Activated naive CD4-positive, alpha-beta T cell treated with anti-CD3 and anti-CD28 coated beads, Interleukin-2, amount 10 ng/mL, durations not matched to agents 7 days and 5 days (primary cell): ENCODE measurements around the gene L1CAM.
A peak's percentile ranks its signal among the peaks of the same experiment; 100 is the strongest.

Experiments
- CTCF ChIA-PET: fragments of 350-600 bp; sonication (Branson Sonifier 250); formaldehyde crosslinking; loops from one replicate; lab custom pipeline; 2021; ENCODE audit warnings: antibody characterized with exemption; lab: Charles Lee
- DNase-seq: peaks from one replicate; pipeline ENCODE4 v3.0.0-alpha.2; 2020
- H3K27ac Mint-ChIP-seq: one replicate; pipeline ENCODE4 v1.8.0; 2021; ENCODE audit warnings: mild to moderate bottlenecking, moderate library complexity, mixed read lengths
- H3K27me3 Mint-ChIP-seq: one replicate; pipeline ENCODE4 v1.8.0; 2021; ENCODE audit warnings: mild to moderate bottlenecking, mixed read lengths
- H3K36me3 Mint-ChIP-seq: one replicate; pipeline ENCODE4 v1.8.0; 2021; ENCODE audit warnings: mixed read lengths
- H3K4me1 Mint-ChIP-seq: one replicate; pipeline ENCODE4 v1.8.0; 2021; ENCODE audit warnings: mixed read lengths
- H3K4me3 Mint-ChIP-seq: one replicate; pipeline ENCODE4 v1.8.0; 2021; ENCODE audit warnings: mild to moderate bottlenecking, moderate library complexity, mixed read lengths
- H3K9me3 Mint-ChIP-seq: one replicate; pipeline ENCODE4 v1.8.0; 2021; ENCODE audit warnings: mixed read lengths

L1CAM gene

GRCh38 chrX:153928846-153929245 is 42.9 kb upstream of the L1CAM start:
- peak overlapping the region; percentile 94 for H3K4me3 Mint-ChIP-seq
- peak overlapping the region; percentile 97 for H3K27ac Mint-ChIP-seq
- no peaks in the 10 kb centered on the region for H3K9me3 Mint-ChIP-seq
- no peaks in the 10 kb centered on the region for H3K27me3 Mint-ChIP-seq
- peaks cover 28% of the 10 kb centered on the region for H3K36me3 Mint-ChIP-seq
- peaks cover 32% of the 10 kb centered on the region for H3K4me1 Mint-ChIP-seq
- no peak for DNase-seq
- CTCF ChIA-PET, result interaction anchor here (14.7 kb wide), 1 partner anchor 19 kb away, joined by 241 read pairs; the partner anchor contains the start of gene RENBP

DNA sequence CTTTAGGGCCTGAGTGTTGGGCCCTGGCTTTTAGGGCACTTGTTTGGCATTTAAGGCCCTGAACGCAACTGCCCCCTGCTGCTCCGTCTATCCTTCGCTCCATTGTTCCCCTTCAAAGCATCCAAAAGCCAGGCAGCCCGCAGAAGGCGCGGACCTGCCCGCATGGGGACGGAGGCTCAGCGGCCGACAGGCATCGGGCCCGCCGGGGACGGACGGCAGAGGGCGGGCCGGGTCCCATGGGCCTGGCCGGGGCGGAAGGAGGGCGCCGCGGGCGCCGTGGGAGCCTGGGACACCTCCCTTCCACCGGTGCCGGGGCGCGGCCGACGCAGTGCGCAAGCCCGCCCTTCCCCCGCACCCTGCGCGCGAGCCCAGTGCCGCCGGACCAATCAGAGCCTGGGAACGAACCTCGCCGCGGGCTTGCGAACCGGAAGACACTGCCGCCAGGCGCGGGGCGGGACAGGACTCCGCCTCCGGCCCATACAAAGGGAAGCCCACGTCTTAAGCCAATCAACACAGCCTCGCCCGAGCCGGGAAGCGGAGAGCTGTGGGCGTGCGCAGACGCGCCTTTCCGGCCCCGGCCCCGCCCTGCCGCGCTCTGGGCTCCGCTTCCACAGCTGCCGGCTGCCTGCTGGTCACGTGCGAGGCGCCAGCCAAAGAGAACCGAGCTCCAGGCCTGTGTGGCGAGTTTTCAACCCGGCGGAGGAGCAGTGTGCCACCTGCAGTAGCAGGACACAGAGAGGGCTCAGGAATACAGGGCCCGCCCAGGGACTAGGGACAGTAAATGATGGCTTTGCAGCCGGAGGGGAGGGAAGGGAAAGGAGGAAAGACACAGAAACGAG is 42.2 kb upstream of the L1CAM start:
- Mint-ChIP-seq H3K9me3 (no peaks in the 10 kb centered on the region), H3K27me3 (no peaks in the 10 kb centered on the region), H3K36me3 (peaks cover 28% of the 10 kb centered on the region), H3K27ac (peak overlapping the region; percentile 99), H3K4me1 (peaks cover 35% of the 10 kb centered on the region), H3K4me3 (peak overlapping the region; percentile 94)
- peak; percentile 94 for DNase-seq
- CTCF ChIA-PET, result interaction anchor here (14.7 kb wide), 1 partner anchor 20 kb away, joined by 241 read pairs; the partner anchor contains the start of gene RENBP

DNA sequence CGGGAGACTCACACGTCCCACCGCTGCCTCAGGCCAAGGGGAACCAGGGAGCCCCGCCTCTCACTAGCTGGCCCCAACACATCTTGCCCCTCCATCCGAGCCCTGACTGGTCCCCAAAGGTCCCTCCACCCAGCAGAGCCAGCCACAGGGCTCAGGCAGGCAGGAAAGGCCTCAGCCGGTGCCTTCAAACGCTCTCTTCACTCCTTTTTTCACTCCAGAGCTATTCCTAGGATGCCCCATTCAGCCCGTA is 41.6 kb upstream of the L1CAM start:
- H3K27me3 Mint-ChIP-seq, result no peaks in the 10 kb centered on the region
- H3K9me3 Mint-ChIP-seq, result no peaks in the 10 kb centered on the region
- peaks cover 36% of the 10 kb centered on the region for H3K4me1 Mint-ChIP-seq
- CTCF ChIA-PET, result interaction anchor here (14.7 kb wide), 1 partner anchor 21 kb away, joined by 241 read pairs; the partner anchor contains the start of gene RENBP
- no peak for DNase-seq
- H3K4me3 Mint-ChIP-seq, result peak overlapping the region; percentile 86
- peak overlapping the region; percentile 99 for H3K27ac Mint-ChIP-seq
- peaks cover 29% of the 10 kb centered on the region for H3K36me3 Mint-ChIP-seq

DNA sequence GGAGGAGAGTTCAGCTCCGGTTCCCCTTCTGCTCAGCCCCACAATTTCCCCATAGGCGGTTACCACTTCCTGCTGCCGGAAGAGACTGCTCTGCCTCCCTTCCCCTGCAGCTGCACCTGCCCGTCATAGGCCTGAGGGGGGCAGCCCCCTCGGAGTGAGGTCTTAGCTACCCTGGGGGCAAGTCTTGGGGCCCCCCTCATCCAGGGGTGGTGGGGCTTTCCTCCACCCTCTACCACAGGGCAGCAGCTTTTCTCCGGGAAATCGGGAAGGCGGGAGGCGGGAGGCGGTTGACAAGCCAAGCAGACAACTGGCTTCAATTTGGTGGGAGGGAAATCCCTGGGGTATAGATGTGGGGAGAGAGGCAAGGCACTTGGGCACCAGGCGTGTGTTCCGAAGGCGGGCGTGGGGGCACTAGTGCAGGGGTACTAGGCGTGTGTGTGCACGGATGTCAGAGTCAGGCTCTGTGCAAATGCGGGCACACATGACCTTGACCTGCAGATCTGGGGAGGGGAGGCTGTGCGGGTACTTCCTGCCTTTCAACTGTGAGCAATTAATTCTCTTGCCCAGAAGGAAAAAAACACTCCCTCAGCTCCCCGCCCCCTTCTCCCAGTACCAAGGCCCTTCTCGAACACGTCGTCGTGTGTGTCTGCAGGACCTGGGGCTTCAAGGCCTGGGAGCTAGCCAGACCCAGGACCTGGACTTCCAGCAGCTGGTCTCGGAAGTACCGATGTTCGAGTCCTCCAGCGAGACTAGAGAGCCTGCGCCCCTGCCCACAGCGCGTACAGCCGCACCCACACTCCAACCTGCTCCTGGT is 41.1 kb upstream of the L1CAM start:
- no peaks in the 10 kb centered on the region for H3K27me3 Mint-ChIP-seq
- peak overlapping the region; percentile 99 for H3K27ac Mint-ChIP-seq
- H3K9me3 Mint-ChIP-seq, result no peaks in the 10 kb centered on the region
- peaks cover 35% of the 10 kb centered on the region for H3K36me3 Mint-ChIP-seq
- peak; percentile 85 for DNase-seq
- CTCF ChIA-PET, result interaction anchor here (14.7 kb wide), 1 partner anchor 21 kb away, joined by 241 read pairs; the partner anchor contains the start of gene RENBP
- H3K4me1 Mint-ChIP-seq, result peaks cover 41% of the 10 kb centered on the region
- H3K4me3 Mint-ChIP-seq, result peak overlapping the region; percentile 86

DNA sequence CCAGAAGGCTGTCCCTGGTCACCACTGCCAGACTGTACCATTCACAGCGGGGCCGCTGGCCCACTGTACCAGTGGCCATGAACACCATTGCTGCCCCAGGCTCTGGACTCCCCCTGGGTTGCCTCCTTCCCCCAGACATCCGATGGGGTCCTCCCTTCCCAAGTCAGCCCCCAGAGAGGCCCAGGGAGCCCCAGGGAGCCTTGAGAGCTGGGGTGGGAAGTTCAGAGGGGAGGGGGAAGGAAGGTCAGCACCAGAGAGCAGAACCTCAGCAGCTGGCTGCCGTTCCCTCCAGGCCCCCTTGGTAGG is 40.5 kb upstream of the L1CAM start:
- H3K4me3 Mint-ChIP-seq, result peak overlapping the region; percentile 86
- no peak for DNase-seq
- peak overlapping the region; percentile 99 for H3K27ac Mint-ChIP-seq
- peaks cover 34% of the 10 kb centered on the region for H3K36me3 Mint-ChIP-seq
- H3K27me3 Mint-ChIP-seq, result no peaks in the 10 kb centered on the region
- CTCF ChIA-PET, result interaction anchor here (14.7 kb wide), 1 partner anchor 22 kb away, joined by 241 read pairs; the partner anchor contains the start of gene RENBP
- no peaks in the 10 kb centered on the region for H3K9me3 Mint-ChIP-seq
- H3K4me1 Mint-ChIP-seq, result peaks cover 41% of the 10 kb centered on the region

- H3K36me3 Mint-ChIP-seq, result peaks cover 31% of the 10 kb centered on the region
- H3K4me3 Mint-ChIP-seq, result peak within 1 kb of the TSS; percentile 94
- no peaks in the 10 kb centered on the region for H3K9me3 Mint-ChIP-seq
- peak within 1 kb of the TSS; percentile 99 for H3K27ac Mint-ChIP-seq
- H3K4me1 Mint-ChIP-seq, result peaks cover 38% of the 10 kb centered on the region
- CTCF ChIA-PET, result interaction anchor here (1.1 to 14.7 kb wide), 2 partner anchors 22 to 48 kb away, joined by 3 to 241 read pairs; partner anchors contain the start of gene RENBP
- peak; percentile 63 for DNase-seq
- H3K27me3 Mint-ChIP-seq, result no peaks in the 10 kb centered on the region
Observed at GRCh38 chrX:153925739-153926551, 40.0 kb upstream of the L1CAM start, which contains the start of gene ARHGAP4. ARHGAP4 (minus strand) TSS chrX:153926264; CDS start chrX:153926202, 62 bp downstream.

- Mint-ChIP-seq H3K27me3 (no peaks in the 10 kb centered on the region), H3K4me1 (peaks cover 32% of the 10 kb centered on the region), H3K9me3 (no peaks in the 10 kb centered on the region), H3K36me3 (peaks cover 29% of the 10 kb centered on the region), H3K27ac (peak overlapping the region; percentile 96), H3K4me3 (peak overlapping the region; percentile 94)
- DNase-seq, result no peak
- CTCF ChIA-PET, result interaction anchor here (1.1 to 14.7 kb wide), 3 partner anchors 8 to 49 kb away, joined by 3 to 241 read pairs (median 7); partner anchors contain the start of gene RENBP
Observed at GRCh38 chrX:153925387-153925738, 39.4 kb upstream of the L1CAM start.

- H3K27me3 Mint-ChIP-seq, result no peaks in the 10 kb centered on the region
- peak overlapping the region; percentile 94 for H3K4me3 Mint-ChIP-seq
- peak overlapping the region; percentile 96 for H3K27ac Mint-ChIP-seq
- H3K9me3 Mint-ChIP-seq, result no peaks in the 10 kb centered on the region
- H3K36me3 Mint-ChIP-seq, result peaks cover 36% of the 10 kb centered on the region
- CTCF ChIA-PET, result interaction anchor here (0.7 to 14.7 kb wide), 7 partner anchors 9 to 115 kb away, joined by 3 to 241 read pairs (median 5); partner anchors contain the start of gene RENBP
- DNase-seq, result peak; percentile 64
- H3K4me1 Mint-ChIP-seq, result peaks cover 31% of the 10 kb centered on the region
Observed at GRCh38 chrX:153924149-153924861, 38.3 kb upstream of the L1CAM start.

- DNase-seq, result no peak
- Mint-ChIP-seq H3K9me3 (no peaks in the 10 kb centered on the region), H3K4me1 (peaks cover 23% of the 10 kb centered on the region), H3K27me3 (no peaks in the 10 kb centered on the region), H3K27ac (peak overlapping the region; percentile 81), H3K36me3 (peaks cover 33% of the 10 kb centered on the region), H3K4me3 (peak overlapping the region; percentile 94)
- CTCF ChIA-PET, result interaction anchor here (1.1 to 14.7 kb wide), 5 partner anchors 10 to 46 kb away, joined by 3 to 241 read pairs (median 7); partner anchors contain the start of gene RENBP
Observed at GRCh38 chrX:153922932-153923857, 37.2 kb upstream of the L1CAM start.

- peak overlapping the region; percentile 94 for H3K4me3 Mint-ChIP-seq
- peak overlapping the region; percentile 81 for H3K27ac Mint-ChIP-seq
- H3K9me3 Mint-ChIP-seq, result no peaks in the 10 kb centered on the region
- CTCF ChIA-PET, result interaction anchor here (0.7 to 14.7 kb wide), 3 partner anchors 9 to 43 kb away, joined by 3 to 241 read pairs (median 5); partner anchors contain the start of gene RENBP
- H3K27me3 Mint-ChIP-seq, result no peaks in the 10 kb centered on the region
- H3K36me3 Mint-ChIP-seq, result peaks cover 40% of the 10 kb centered on the region
- H3K4me1 Mint-ChIP-seq, result peaks cover 23% of the 10 kb centered on the region
- peak; percentile 47 for DNase-seq
Observed at GRCh38 chrX:153921511-153922446, 35.8 kb upstream of the L1CAM start.

DNA sequence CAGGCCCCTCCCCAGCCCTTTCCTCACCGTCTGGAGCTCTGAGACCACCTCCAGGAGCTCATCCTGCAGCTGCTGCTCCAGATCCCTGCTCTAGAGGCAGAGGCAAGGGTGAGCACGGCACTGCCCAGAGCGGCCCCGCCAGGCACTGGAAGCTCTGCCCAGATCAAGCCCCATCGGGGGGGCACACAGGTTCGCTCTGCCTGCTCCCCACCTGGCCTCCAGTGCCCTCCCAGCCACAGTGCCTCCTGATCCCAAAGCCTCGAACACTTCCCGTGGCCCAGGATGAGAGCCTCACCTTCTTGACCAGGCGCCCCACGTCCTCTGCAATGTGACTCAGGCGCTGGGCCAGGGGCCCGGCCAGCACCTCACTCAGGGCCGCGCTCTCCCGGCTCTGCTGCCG is 35.1 kb upstream of the L1CAM start:
- Mint-ChIP-seq H3K36me3 (peaks cover 44% of the 10 kb centered on the region), H3K9me3 (no peaks in the 10 kb centered on the region), H3K4me3 (no peak overlapping the region), H3K4me1 (peaks cover 23% of the 10 kb centered on the region), H3K27me3 (no peaks in the 10 kb centered on the region), H3K27ac (no peak overlapping the region)
- DNase-seq, result no peak
- CTCF ChIA-PET, result interaction anchor here (1.4 to 14.7 kb wide), 2 partner anchors 10 to 27 kb away, joined by 4 to 241 read pairs; partner anchors contain the start of gene RENBP
